NCI-H2196 treated with DMSO at 0.1 percent for 48 hours (cell line): ENCODE results near the gene PTPN14.

Experiments used
- DNase-seq: peaks from one replicate; lab custom pipeline; 2025; ENCODE audit not compliant: unreplicated experiment; lab: John Stamatoyannopoulos, UW

Gene PTPN14

GRCh38 chr1:214317300-214317699 lies 234.1 kb downstream of the PTPN14 start:
- DNase-seq, result no peak

GRCh38 chr1:214316593-214316992 lies 234.8 kb downstream of the PTPN14 start:
- no peak for DNase-seq

GRCh38 chr1:214314178-214314843 lies 237.1 kb downstream of the PTPN14 start:
- no peak for DNase-seq

DNA sequence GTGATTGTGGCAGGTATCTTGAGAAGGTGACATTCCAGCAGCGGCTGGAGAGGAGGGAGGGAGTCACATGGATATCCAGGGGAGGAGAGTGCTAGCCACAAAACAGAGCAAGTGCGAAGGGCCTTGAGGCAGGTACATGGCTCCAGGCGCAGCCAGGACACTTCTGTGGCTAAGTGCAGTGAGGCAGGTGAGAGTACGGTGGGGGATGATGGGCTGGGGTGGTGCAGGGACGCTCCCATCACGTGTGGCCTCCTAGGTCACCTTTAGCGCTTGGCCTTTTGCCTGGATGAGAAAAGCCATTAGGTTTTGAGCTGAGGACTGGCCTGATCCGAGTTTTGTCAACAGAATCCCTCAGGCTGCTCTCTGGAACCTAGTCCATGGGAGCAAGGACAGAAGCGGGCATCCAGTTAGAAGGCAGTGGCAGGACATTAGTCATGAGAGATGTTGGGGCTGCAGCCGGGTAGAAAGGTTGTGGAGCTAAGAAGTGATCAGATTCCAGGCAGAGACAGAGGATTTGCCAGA lies 238.8 kb downstream of the PTPN14 start:
- DNase-seq, result no peak

GRCh38 chr1:214310777-214311690 lies 240.4 kb downstream of the PTPN14 start:
- no peak for DNase-seq

GRCh38 chr1:214310010-214310409 lies 241.4 kb downstream of the PTPN14 start:
- no peak for DNase-seq

DNA sequence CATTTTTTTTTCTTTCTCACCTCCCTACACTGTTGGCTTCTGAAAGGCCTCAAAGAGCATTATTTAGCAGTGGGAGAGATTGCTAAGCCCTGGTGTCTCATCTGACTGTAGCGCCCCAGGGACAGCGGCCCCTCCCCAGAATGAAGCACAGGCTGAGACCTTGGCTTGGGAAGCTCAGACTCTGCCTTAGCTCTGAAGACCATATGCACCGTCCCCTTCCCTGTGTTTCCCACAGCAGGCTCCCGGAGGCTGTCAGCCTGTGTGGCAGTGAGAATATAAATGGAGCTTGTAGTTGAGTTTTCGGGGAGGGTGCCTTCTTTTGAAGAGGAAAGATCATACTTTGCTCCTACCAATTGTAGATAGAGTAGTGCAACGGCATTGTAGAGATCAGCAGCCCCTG lies 245.1 kb downstream of the PTPN14 start:
- DNase-seq, result no peak

DNA sequence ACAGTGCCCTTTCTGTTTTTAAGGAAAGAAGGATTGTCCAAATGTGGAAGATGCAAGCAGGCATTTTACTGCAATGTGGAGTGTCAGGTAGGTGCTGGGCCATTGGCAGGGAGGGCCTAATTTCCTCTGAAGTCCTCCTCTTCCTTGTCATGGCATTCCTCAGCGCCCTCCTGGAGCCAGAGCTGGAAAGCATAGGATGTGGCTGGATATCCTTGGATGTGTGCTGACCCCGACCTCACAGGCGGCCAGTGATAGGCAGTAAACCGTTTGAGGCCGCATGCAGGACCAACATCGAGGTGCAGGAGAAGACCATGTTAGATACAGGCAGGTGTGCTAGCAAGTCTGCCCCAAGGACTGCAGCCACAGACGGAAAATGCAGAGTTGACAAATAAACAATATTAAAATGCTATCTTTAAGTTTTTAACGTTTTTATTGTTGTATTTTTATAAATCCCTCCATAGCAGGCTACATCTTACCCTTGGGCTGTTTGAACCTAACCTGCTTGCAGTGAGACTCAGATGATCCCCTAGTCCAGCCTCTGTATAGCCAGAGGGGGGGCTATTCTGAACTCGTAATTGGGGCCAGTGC lies 246.1 kb downstream of the PTPN14 start:
- no peak for DNase-seq

DNA sequence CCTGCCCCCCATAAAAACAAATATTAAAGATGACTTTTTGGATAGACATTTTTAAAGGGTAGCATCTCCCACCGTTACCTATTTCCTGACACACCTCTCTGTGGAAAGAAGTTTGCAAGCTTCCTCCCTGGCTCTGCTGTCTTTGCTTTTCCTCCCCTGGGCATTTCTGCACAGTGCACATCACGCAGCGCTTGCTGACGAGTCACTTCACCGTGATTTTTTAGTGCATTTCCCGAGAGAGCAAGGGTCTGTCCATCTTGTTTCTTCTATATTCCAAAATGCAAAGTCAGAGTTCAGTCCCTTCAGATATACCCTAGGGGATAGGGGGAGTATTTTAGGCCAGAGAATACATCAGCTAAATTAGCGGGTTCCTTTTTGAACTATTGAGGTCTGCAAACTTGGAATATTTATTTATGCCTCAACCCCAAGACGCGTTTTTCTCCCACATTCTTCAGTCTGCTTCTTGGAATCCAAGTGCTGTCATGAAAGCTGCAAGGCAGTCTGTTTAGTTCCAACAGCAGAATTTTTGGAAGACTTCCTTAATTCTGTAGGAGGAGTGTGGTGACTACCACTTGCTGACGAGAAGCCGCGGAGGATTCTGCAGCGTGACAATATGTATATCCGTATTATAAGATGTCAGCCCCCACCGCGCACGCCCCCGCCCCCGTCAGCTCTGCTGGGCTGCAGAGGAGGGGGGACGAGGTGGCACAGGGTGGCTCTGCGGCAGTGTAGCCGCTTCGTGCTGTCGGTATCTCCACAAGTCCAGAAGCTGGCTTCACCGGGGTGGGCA lies 248.1 kb downstream of the PTPN14 start:
- no peak for DNase-seq

GRCh38 chr1:214301526-214301925 lies 249.9 kb downstream of the PTPN14 start:
- DNase-seq, result no peak

DNA sequence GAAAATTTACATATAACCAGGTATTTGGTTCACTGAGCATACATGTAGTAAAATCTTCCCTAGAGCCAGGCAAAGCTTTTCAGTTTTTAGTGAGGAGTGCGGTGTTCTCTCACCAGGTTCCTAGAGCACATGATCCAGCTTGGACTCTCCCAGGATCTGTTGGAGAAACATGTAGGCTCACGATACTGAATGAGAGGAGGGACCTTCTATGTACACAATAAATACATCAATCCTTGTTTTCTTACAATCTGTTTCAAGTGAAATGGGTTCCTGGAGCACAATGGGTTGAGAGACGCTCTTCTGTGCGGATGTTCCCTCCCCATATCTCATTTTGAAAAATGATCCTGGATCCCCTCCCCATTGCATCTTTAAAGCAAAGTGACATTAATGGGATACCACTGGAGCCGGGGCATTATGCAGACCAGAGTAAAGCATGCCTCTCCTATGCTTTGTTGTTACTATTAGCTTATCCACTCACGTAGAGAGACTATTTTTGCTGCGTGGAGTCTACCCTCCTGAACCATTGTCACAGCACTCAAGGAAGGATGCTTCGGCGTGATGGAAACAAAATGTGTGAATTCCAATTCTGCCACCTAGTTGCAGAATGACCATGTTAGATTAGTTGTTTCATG lies 251.1 kb downstream of the PTPN14 start:
- no peak for DNase-seq
